Immature natural killer cell (primary cell): ENCODE results near the gene ENPP3. TPM values are rescaled to one million over a fixed set of nuclear protein-coding genes. Genes with fewer than 3 reads are reported as not detected.
"Not testable (repeated sequence)": the region's sequence is repeated elsewhere in the genome, so short reads cannot be mapped to it uniquely, and the experiment has no call there.

Experiments used
- DNase-seq, 3 donors: peaks; one replicate each; pipeline ENCODE4 v3.0.0; 2022; ENCODE audit warnings: mixed read lengths in 1 of 3
- H3K27ac Mint-ChIP-seq, 6 donors: one replicate each; pipeline ENCODE4 v1.8.0; 2020; ENCODE audit warnings: mixed read lengths in 6 of 6, mild to moderate bottlenecking in 5 of 6, inconsistent platforms in 4 of 6, moderate library complexity in 3 of 6
- H3K27me3 Mint-ChIP-seq, 3 donors: one replicate each; pipeline ENCODE4 v1.8.0; 2020 to 2021; ENCODE audit warnings: low read depth in 3 of 3, mild to moderate bottlenecking in 3 of 3, mixed read lengths in 3 of 3, moderate library complexity in 3 of 3, inconsistent platforms in 1 of 3
- H3K36me3 Mint-ChIP-seq, 3 donors: one replicate each; pipeline ENCODE4 v1.8.0; 2020; ENCODE audit warnings: mixed read lengths in 3 of 3, inconsistent platforms in 2 of 3, mild to moderate bottlenecking in 2 of 3
- H3K4me1 Mint-ChIP-seq, 2 donors: one replicate each; pipeline ENCODE4 v1.8.0; 2020; ENCODE audit warnings: inconsistent platforms in 2 of 2, mild to moderate bottlenecking in 2 of 2, mixed read lengths in 2 of 2, moderate library complexity in 1 of 2
- H3K4me3 Mint-ChIP-seq, 5 donors: one replicate each; pipeline ENCODE4 v1.8.0; 2020; ENCODE audit warnings: mild to moderate bottlenecking in 5 of 5, mixed read lengths in 5 of 5, inconsistent platforms in 3 of 5, moderate library complexity in 3 of 5
- H3K9me3 Mint-ChIP-seq, 6 donors: one replicate each; pipeline ENCODE4 v1.8.0; 2020; ENCODE audit warnings: mild to moderate bottlenecking in 6 of 6, mixed read lengths in 6 of 6, inconsistent platforms in 4 of 6, moderate library complexity in 3 of 6
- polyA plus RNA-seq, 3 donors: library from polyadenylated mRNA; unstranded; fragments of 300-500 nt; fragmentation: Illumina TruSeq; gene quantifications; one replicate each; pipeline ENCODE4 v1.2.3, GENCODE V29; 2021

Gene ENPP3
- polyA plus RNA-seq, 3 donors from 2014 or later = 0.21 to 4.1 (median 0.25) TPM

DNA sequence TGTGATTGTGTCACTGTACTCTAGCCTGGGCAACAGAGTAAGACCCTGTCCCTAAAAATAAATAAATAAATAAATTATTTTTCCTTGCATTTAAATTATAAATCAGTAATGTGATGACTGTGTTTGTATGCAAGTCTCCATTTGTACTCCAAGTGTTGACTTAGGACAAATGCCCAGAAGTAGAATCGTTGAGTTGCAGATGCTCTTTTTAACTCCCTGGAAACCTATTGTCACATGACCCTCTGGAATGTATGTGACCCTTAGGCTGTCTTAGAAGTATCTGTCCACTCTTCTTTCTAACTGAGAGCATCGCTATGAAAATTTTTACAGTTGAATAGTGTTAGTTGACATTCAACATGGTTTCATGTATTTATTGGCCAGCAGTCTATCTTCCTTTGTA lies 45.3 kb downstream of the ENPP3 start:
- Mint-ChIP-seq H3K4me3 (no peak overlapping the region), H3K27me3 (peaks cover 0 to 3% (median 0%) of the 10 kb centered on the region in 3 donors), H3K36me3 (no peaks in the 10 kb centered on the region), H3K9me3 (no peaks in the 10 kb centered on the region), H3K27ac (no peak overlapping the region), H3K4me1 (peaks cover 13 to 33% of the 10 kb centered on the region in 2 donors)
- DNase-seq = no peak

DNA sequence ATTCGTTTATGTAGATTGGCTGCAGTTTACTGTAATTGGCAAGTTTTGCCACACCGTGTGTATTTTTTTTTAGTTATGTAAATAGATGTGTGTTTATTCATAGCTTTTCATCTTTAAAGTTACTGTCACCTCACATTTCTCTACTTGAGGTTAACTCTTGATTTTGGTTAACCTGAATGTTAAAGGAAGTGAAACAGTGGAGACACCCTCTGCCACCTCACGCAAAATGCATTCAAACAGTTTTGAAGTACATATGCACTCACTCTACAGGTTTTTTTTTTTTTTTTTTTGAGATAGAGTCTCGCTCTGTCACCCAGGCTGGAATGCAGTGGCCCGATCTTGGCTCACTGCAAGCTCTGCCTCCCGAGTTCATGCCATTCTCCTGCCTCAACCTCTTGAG lies 46.4 kb downstream of the ENPP3 start:
- peaks cover 0 to 3% (median 0%) of the 10 kb centered on the region in 3 donors for H3K27me3 Mint-ChIP-seq
- no peaks in the 10 kb centered on the region for H3K9me3 Mint-ChIP-seq
- H3K4me1 Mint-ChIP-seq = peaks cover 13 to 43% of the 10 kb centered on the region in 2 donors
- H3K27ac Mint-ChIP-seq = no peak overlapping the region
- H3K4me3 Mint-ChIP-seq = peak overlapping the region in 2 of 5 donors; percentile 25 to 42
- peak; percentile 21 to 49 (median 27) for DNase-seq
- no peaks in the 10 kb centered on the region for H3K36me3 Mint-ChIP-seq

DNA sequence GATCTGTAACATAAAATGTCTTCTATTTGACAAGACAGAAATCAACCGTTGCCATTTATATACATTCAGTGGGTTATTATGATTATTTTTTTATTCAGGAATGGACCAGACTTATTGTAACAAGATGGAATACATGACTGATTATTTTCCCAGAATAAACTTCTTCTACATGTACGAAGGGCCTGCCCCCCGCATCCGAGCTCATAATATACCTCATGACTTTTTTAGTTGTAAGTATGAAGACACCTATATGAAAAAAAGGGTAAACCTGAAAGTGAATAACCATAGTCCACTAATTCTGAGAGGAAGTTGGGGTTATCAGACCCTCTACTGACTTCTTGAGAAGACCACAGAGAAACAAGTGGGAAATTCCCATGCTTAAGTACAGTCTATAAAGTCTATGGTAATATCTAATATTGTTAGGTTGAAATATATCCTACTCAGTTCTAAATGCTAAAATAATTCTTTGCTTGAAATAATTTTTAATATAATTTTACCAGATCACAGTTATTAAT lies 48.2 kb downstream of the ENPP3 start:
- no peaks in the 10 kb centered on the region for H3K9me3 Mint-ChIP-seq
- H3K27me3 Mint-ChIP-seq = peaks cover 0 to 3% (median 0%) of the 10 kb centered on the region in 3 donors
- H3K36me3 Mint-ChIP-seq = no peaks in the 10 kb centered on the region
- H3K4me3 Mint-ChIP-seq = no peak overlapping the region
- no peak overlapping the region for H3K27ac Mint-ChIP-seq
- H3K4me1 Mint-ChIP-seq = peaks cover 13 to 44% of the 10 kb centered on the region in 2 donors
- DNase-seq = peak in 2 of 3 donors; percentile 3 to 7

DNA sequence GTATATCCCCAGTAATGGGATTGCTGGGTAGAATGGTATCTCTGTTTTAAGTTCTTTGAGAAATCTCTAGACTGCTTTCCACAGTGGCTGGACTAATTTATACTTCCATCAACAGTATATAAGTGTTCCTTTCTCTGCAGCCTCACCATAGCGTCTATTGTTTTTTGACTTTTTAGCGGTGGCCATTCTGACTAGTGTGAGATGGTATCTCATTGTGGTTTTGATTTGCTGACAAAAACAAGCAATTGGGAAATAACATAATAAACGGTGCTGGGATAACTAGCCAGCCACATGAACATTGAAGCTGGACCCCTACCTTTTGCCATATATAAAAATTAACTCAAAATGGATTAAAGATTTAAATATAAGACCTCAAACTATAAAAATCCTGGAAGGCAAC lies 49.9 kb downstream of the ENPP3 start:
- Mint-ChIP-seq H3K36me3 (no peaks in the 10 kb centered on the region), H3K27ac (no peak overlapping the region), H3K4me3 (no peak overlapping the region), H3K4me1 (peaks cover 13 to 44% of the 10 kb centered on the region in 2 donors), H3K9me3 (no peaks in the 10 kb centered on the region), H3K27me3 (peaks cover 0 to 3% (median 2%) of the 10 kb centered on the region in 3 donors)
- DNase-seq = peak in 2 of 3 donors; percentile 5 to 9

DNA sequence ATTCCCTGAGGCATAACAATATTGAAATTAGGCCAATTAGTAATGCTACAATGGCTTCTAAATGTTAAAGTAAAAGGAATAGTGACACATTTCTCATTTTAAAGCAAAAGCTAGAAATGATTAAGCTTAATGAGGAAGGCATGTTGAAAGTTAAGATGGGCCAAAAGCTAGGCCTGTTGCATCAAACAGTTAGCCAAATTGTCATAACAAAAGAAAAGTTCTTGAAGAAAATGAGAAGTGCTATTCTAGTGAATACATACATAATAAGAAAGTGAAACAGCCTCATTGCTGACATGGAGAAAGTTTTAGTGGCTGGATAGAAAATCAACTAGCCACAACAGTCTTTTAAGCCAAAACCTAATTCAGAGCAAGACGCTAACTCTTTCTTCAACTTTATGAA lies 51.2 kb downstream of the ENPP3 start:
- Mint-ChIP-seq H3K9me3 (no peaks in the 10 kb centered on the region), H3K4me1 (peaks cover 11 to 37% of the 10 kb centered on the region in 2 donors), H3K27ac (no peak overlapping the region), H3K36me3 (no peaks in the 10 kb centered on the region), H3K4me3 (no peak overlapping the region), H3K27me3 (peaks cover 0 to 3% (median 2%) of the 10 kb centered on the region in 3 donors)
- DNase-seq = no peak

DNA sequence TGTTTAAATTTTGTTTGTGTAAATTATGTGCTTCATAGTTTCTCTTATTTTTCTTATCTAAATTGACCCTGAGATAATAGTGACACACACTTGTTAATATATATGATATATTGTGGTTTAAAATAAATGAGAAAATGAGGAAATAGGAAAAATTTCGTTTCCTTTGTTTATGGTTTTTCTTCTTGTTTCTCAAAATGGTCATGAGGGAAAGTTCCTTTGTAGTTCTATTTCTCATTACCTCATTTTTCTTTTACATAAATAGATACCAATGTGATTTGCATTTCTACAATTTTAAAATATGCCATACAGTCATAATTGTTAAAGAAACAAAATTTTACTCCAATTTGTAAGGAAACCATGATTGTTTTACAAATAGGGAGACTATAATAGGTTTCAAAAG lies 54.9 kb downstream of the ENPP3 start:
- H3K27ac Mint-ChIP-seq = no peak overlapping the region

DNA sequence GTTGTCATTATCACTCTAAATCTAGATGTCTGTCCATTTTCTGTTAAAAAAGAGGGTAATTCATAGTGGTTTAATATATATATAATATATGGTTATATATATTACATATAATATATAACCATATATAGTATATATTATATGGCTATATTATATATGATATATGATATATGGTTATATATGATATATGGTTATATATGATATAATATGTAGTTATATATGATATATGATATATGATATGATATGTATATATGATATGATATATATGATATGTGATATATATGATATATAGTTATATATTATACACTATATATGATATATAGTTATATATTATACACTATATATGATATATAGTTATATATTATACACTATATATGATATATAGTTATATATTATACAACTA lies 55.5 kb downstream of the ENPP3 start:
- H3K4me1 Mint-ChIP-seq = peaks cover 0 to 10% of the 10 kb centered on the region in 2 donors
- no peak overlapping the region for H3K4me3 Mint-ChIP-seq
- H3K27ac Mint-ChIP-seq = no peak overlapping the region
- H3K27me3 Mint-ChIP-seq = peaks cover 0 to 2% (median 0%) of the 10 kb centered on the region in 3 donors
- no peaks in the 10 kb centered on the region for H3K9me3 Mint-ChIP-seq
- no peak for DNase-seq
- H3K36me3 Mint-ChIP-seq = peaks cover 0 to 5% (median 3%) of the 10 kb centered on the region in 3 donors

More for the DNA sequence above, 54.9 kb downstream of the ENPP3 start:
- no peak for DNase-seq
- Mint-ChIP-seq H3K4me1 (peaks cover 3 to 15% of the 10 kb centered on the region in 2 donors), H3K27me3 (peaks cover 0 to 2% (median under 1%) of the 10 kb centered on the region in 3 donors), H3K9me3 (no peaks in the 10 kb centered on the region), H3K4me3 (no peak overlapping the region), H3K36me3 (peaks cover 0 to 5% (median 3%) of the 10 kb centered on the region in 3 donors)

DNA sequence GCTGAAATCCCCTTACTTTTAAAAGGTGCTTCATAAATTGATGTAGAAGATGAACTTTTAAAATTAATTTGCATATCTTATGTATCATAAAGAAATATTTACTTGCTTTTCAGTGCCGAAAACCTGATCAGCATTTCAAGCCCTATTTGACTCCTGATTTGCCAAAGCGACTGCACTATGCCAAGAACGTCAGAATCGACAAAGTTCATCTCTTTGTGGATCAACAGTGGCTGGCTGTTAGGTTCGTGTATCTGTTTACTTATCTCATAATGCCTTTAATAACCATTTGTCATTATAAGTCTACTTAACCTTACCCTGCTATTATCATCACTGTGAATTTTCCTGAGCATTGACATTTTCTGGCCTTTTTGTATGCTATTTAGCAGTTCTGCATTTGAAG lies 56.3 kb downstream of the ENPP3 start:
- no peak overlapping the region for H3K4me3 Mint-ChIP-seq
- peaks cover 0 to 2% of the 10 kb centered on the region in 2 donors for H3K4me1 Mint-ChIP-seq
- H3K36me3 Mint-ChIP-seq = peaks cover 0 to 5% (median 3%) of the 10 kb centered on the region in 3 donors
- H3K27ac Mint-ChIP-seq = no peak overlapping the region
- peaks cover 0 to 2% (median 0%) of the 10 kb centered on the region in 3 donors for H3K27me3 Mint-ChIP-seq
- no peak for DNase-seq
- H3K9me3 Mint-ChIP-seq = no peaks in the 10 kb centered on the region

DNA sequence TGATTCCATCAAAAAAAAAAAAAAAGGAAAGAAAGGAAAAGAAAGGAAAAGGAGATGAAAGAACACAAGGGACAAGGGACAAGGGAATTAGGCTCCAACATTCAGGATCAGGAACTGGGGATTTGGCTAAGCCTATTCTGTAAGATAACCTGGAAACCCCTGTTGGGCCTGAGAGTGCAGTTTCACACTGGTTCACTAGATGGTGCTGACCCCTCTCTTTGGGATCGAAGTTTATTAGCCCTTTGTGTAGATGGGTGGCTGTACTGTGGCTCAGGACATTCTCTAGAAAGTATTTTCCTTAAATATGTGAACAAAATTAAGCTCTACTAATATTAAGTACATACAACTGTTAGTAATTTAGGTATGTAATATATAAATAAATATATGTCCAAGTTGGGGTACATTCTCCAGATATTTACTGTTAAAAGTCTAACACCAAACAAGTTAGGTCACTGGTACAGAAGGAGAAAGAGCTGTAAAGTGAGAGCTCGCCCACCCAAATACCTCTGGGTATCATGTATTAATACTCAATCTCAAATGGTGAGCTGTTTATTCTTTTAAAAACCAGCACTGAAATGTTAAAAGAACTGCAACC lies 57.8 kb downstream of the ENPP3 start:
- Mint-ChIP-seq H3K27me3 (peaks cover 0 to 2% (median 0%) of the 10 kb centered on the region in 3 donors), H3K4me3 (no peak overlapping the region), H3K27ac (no peak overlapping the region), H3K4me1 (no peaks in the 10 kb centered on the region), H3K36me3 (peaks cover 0 to 5% (median 3%) of the 10 kb centered on the region in 3 donors), H3K9me3 (no peaks in the 10 kb centered on the region)
- DNase-seq = peak in 1 of 3 donors; percentile 22

DNA sequence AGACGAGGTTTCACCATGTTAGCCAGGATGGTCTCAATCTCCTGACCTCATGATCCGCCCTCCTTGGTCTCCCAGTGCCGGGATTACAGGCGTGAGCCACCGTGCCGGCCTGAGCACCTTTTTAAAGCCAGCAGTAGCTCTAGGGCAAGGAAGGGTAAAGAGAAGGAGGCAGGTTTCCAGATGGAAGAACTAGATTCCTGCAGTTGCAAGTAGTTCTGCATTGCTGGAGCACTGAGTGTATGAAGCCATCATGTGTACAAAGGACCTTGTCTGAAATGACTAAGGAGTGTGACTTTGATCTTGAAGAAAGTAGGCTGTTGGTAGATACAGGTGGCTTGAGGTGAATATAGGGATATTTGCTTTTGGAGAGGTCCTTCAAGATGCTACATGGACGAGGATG lies 59.9 kb downstream of the ENPP3 start:
- H3K27me3 Mint-ChIP-seq = no peaks in the 10 kb centered on the region
- H3K9me3 Mint-ChIP-seq = no peaks in the 10 kb centered on the region
- DNase-seq = no peak
- no peak overlapping the region for H3K4me3 Mint-ChIP-seq
- no peaks in the 10 kb centered on the region for H3K4me1 Mint-ChIP-seq
- H3K27ac Mint-ChIP-seq = no peak overlapping the region
- peaks cover 0 to 5% (median 3%) of the 10 kb centered on the region in 3 donors for H3K36me3 Mint-ChIP-seq

DNA sequence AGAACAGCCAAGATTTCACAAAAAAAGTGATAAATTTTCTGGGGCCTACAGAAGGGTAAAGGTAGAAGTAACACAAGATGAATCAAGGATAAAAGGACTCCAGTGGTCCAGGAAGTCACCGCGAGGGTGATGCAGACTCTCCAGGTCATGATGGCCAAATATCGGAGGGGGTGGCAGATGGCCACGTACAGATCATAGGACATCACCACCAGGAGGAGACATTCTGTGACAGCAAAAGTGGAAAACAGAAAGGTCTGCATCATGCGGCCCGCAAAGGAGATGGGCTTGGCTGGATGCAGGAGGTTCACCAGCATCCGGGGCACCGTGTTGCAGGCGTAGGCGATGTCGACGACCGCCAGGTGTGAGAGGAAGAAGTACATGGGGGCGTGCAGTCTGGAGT lies 63.7 kb downstream of the ENPP3 start:
- not testable (repeated sequence) for H3K9me3 Mint-ChIP-seq, H3K4me3 Mint-ChIP-seq, DNase-seq, H3K36me3 Mint-ChIP-seq, H3K27me3 Mint-ChIP-seq, H3K27ac Mint-ChIP-seq, H3K4me1 Mint-ChIP-seq

DNA sequence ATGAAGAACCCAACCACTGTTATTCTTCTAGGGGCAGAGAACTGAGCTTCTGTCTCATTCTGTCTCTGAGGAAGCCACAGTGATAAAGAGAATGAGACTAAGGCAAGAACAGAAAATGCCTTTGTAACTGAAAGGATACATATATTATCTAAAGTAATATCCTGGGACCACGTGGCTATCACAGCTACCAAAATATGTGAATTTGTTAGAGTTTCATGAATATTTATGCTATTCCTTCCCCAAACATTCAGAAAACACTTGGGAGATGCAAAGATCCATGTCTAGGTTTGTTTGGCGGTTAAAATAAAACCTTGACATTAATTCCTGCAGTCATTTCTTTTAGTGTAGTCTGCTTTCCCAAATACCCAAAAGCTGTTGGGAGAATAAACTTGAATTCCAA lies 66.8 kb downstream of the ENPP3 start:
- not testable (repeated sequence) for DNase-seq, H3K27ac Mint-ChIP-seq, H3K27me3 Mint-ChIP-seq, H3K4me3 Mint-ChIP-seq, H3K36me3 Mint-ChIP-seq, H3K9me3 Mint-ChIP-seq, H3K4me1 Mint-ChIP-seq

DNA sequence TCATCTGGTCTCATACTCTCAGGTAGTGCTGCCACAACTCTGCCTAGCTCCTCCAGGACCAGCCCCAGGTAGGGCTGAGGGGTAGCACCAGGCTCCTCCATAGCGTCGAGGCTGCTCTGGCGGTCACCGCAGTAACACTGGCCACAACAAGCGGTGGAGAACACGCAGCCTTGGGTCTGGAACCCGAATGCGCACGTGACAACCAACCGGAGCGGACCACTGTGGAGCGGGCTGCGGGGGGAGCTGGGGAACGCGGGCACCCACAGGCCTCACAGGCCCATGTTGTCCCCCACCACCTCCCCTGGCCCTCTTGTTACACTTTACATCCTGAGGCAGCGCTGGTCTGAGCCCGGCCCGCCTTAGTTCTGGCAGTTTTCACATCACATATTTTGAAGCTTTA lies 73.8 kb downstream of the ENPP3 start, which contains the start of gene CTAGE9:
CTAGE9 (minus strand) TSS at position 101 of the 400 bp plus-strand sequence; CDS start at position 101, 0 bp downstream.
- H3K36me3 Mint-ChIP-seq, H3K27ac Mint-ChIP-seq, H3K27me3 Mint-ChIP-seq, H3K4me3 Mint-ChIP-seq, H3K4me1 Mint-ChIP-seq, H3K9me3 Mint-ChIP-seq, DNase-seq: not testable (repeated sequence)

DNA sequence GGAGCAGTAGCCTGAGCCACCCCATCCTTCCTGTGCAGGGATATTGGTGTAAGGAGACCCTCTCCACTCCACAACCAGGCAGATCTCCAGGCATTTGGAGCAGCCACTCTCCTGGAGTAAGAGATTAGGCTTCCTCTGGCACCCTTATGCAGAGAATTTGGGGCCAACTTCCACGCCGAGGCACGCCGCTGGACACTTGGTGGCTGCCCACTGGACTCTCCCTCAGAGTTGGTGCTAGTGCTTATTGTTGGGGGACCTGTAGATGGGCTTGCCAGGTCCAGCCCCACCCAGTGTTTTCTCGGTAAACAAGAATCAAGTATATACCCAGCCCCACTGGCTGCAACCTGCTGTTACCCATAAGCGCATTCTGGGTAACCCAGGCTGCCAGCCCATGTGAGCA lies 78.5 kb downstream of the ENPP3 start:
- H3K27me3 Mint-ChIP-seq, H3K9me3 Mint-ChIP-seq, H3K4me3 Mint-ChIP-seq, H3K36me3 Mint-ChIP-seq, DNase-seq, H3K27ac Mint-ChIP-seq, H3K4me1 Mint-ChIP-seq: not testable (repeated sequence)
